HUDEP-2 (cell line): ENCODE data around the gene APAF1.
A peak's percentile ranks its signal among the peaks of the same experiment; 100 is the strongest.

ENCODE experiments used
- DNase-seq, 76 experiments: peaks; one replicate each; lab custom pipeline; 2025; ENCODE audit not compliant: unreplicated experiment in 76 of 76; lab: John Stamatoyannopoulos, UW

The APAF1 gene

GRCh38 chr12:98669751-98670150 is 24.7 kb downstream of the APAF1 start:
- DNase-seq, result no peak

DNA sequence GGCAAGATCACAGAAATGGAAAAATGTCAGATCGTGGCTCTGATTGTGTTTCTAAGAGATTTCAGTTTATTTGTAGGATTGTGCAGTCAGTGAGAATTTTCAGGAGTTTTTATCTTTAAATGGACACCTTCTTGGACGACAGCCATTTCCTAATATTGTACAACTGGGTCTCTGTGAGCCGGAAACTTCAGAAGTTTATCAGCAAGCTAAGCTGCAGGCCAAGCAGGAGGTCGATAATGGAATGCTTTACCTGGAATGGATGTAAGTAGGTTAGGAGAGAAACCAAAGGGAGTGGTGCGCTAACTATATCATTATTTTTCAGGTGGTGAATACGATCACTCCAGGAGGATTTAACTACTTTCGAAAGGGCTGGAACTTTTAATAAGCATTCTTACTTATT is 26.4 kb downstream of the APAF1 start:
- DNase-seq, result no peak

DNA sequence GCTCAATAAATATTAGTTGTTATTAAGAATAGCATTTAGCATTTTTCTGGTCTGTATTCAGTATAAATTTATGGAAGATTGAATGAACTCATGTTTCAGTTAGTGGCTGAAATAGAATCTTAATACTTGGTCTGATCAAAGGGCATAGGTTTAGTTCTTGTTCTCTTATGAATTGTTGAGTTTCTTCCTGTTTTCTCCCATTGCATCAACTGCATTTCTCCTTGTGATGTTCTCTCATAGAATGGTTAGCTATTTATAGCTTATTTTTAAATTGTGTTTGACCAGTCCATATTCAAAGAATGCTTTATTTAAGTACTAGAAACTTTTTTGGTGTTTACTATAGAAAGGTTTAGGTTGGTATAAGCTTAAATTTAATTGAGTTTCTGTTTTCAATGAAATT is 29.8 kb downstream of the APAF1 start:
- DNase-seq, result no peak

DNA sequence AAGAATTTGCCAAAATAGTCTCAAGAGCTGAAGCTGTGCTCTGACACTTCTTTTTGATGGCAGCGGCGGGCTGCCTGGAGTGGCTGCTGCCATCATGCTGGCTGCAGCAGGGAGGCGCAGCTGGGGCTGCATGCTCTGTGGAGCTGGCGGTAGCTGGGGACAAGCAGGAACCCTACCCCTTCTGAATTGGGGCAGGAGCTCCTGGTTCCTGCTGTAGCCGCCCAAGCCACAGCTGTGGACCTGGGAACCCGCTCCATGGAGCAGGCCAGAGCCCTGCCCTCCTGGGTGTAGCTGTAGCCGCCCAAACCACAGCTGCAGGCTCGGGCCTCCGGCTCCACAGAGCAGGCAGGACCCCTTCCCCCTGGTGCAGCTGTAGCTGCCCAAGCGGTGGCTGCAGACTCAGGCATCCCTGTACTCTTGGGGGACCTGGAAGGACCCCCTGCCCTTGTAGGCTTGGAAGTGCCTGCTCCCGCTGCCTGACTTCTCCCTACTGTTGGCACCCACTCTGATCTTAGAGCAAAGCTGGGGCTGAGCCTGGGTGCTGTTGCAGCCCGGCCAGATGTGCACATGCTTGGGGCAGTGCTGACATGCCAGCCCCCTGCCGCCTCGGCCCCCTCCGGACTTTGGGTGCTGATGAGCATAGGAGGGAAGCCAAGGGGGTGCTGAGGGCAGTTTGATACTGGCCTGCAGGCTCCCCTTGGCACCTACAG is 33.3 kb downstream of the APAF1 start:
- no peak for DNase-seq

GRCh38 chr12:98678946-98679610 is 34.0 kb downstream of the APAF1 start:
- no peak for DNase-seq

GRCh38 chr12:98679611-98680005 is 34.5 kb downstream of the APAF1 start:
- DNase-seq, result no peak

DNA sequence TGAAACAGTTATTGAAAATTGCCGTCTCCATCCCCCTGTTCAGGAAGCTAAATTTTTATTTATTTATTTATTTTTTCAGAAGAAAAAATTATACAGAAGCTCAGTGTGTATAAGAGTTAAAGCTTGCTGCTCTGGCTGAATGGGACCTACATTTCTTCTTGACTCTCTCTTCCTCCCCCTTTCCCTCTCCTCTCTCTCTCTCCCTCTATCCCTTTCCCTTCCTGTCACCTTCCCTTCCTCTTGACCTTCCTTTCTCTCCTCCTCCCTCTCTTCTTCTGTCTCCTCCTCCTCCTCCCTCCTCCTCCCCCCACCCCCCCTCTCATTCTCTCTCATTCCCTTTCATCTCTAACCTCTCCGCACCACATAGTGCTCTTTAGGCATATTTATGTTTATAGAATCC is 39.1 kb downstream of the APAF1 start:
- no peak for DNase-seq

DNA sequence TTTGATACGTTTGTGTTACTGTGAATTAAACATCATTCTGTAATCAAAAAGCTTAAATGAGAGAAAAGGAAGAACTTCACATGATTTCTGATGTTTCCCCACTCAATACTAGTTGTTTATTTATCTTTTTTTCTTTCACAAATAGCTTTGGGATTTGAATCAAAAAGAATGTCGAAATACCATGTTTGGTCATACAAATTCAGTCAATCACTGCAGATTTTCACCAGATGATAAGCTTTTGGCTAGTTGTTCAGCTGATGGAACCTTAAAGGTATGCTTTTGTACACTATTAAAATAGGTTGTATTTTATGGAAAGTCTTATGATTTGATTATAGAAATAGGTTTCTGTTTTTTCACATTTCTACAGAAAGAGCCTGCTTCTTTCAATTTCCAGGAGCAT is 41.5 kb downstream of the APAF1 start:
- DNase-seq, result no peak

GRCh38 chr12:98691351-98691750 is 46.3 kb downstream of the APAF1 start:
- DNase-seq, result no peak

- no peak for DNase-seq
These were observed 51.1 kb downstream of the APAF1 start for GRCh38 chr12:98696036-98696646.

DNA sequence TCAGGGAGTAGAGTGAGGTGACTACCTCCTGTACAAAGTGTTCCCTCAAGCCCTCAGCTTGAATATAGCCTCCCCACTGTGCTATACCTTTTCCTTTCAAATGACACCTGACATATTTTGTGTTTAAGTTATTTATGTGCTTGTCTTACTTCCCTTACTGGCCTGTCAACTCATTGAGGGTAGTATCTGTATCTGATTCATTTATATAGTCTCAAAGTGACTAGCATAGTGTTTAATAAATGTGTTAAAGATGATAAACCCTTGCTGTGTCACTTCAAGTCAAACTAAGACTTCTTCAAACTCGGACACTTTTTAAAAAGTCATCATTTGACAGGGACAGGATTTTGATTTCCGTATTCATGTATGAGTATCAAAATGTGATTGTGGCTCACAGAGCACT is 52.1 kb downstream of the APAF1 start:
- no peak for DNase-seq

DNA sequence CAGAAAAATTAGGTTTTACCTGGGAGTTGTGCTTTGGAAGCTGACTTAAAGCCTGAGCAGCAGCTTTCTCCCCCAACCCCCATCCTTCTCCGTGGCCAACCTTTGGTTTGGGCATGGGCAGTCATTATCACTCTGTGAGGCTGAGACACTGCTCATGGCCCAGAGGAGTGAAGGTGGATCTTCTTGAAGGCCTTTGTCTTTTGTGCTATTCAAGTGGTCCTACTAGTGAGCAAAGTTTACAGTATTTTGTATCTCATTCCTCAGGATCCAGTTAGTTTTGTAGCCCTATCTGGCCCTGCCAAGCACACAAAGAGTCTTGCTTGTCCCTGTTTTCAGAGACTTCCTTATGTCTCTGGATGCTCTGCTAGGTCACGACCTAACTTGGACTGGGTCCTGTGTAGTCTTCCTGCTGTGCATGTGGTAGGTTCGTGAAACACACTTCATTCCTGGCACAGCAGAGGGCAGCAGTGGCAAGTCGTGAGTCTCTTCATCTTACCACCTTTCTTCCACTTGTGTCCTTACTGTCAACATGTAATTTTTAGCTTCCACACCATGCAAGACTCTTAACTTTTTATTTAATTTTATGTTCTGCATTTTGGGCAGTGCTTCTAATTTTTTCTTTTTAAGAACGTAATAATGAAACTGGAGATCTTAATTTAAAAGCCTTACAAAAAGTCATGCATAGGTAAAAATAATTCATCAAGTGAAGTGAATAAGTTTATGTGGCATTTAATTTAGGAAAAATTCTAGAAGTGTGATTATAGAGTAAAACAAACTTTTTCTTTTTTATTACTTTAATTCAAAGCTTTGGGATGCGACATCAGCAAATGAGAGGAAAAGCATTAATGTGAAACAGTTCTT is 53.7 kb downstream of the APAF1 start:
- peak in 27 of 76 experiments; percentile 2 to 40 (median 13) for DNase-seq

- DNase-seq, result no peak
These were observed 54.5 kb downstream of the APAF1 start for GRCh38 chr12:98699586-98699985.

GRCh38 chr12:98701166-98701565 is 56.1 kb downstream of the APAF1 start:
- no peak for DNase-seq

GRCh38 chr12:98709022-98709421 is 63.9 kb downstream of the APAF1 start:
- DNase-seq, result no peak

- no peak for DNase-seq
These were observed 69.3 kb downstream of the APAF1 start for GRCh38 chr12:98714426-98714825.

DNA sequence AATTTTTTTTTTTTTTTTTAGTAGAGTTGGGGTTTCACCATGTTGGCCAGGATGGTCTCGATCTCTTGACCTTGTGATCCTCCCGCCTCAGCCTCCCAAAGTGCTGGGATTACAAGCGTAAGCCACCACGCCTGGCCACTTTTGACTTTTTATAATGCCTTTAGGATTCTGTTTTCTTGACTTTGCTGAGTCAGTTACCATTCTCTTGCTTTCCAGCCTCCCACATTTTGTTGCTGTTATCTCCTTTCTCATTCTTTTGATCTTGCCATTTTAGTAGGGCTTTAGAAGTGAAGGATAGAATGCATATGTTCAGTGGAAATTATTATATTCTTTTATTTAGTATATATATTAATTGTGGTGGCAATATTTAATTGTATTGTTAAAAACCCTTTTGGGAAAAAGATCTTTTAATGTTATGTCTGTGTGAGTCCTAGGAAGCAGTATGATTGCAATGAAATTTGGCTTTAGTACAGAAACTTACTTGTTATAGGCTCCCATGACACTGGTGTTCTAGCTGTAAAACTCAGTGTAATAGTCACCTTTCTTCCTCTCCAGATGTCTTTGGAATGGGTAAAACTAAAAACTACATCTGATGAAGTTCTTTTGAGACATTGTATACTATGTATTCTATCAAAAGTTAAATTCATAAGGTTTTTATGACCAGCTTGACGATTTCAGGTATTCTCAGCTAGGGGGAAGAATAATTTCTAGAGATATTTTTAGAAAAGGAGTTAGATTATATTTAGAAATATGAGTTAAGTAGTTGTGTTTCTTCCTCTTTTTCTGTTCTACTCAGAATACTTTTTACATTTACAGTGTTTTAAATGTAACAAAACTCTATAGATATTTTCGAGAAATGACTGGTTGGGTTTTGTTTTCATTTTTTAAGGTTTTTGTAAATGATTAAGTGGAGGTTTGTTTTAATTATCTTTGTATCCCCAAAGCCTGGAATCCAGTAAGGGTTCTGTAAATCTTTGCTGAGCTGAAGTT is 74.7 kb downstream of the APAF1 start:
- no peak for DNase-seq

DNA sequence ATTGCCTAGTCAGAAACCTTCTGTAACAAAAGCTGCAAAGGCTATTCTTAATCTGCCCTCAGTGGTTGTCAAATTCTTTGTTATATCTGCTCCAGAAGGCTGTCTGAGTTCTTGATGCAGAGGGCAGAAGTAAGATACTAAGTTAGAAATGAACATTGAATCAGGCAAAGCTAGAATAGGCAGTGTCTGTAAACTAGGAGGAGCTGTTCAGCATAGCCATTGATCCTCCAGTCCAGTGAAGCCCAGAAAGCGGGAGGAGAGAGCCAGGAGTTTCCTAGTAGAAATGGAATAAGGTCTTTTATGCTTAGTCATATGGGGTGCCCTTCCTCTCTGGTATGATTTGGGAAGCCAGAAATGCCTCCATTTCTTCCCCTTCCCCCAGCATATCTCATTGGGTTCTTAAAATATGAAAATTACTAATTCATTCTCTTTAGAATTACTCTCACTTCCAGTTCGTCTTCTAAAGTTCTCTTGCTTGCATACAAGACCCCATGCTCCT is 76.2 kb downstream of the APAF1 start:
- DNase-seq, result no peak

GRCh38 chr12:98724384-98725155 is 79.5 kb downstream of the APAF1 start:
- no peak for DNase-seq
